PC-3 (cell line): Measurements from ENCODE around the gene ADCY9. TPM values are rescaled to one million over a fixed set of nuclear protein-coding genes. Genes with fewer than 3 reads are reported as not detected.
A peak's percentile ranks its signal among the peaks of the same experiment; 100 is the strongest.

Experiments used
- ATAC-seq: fragments of 200-7000 bp; cut with Tn5 transposase; 2 replicates; pipeline ENCODE4 v1.9.1; 2020; ENCODE audit warnings: mild to moderate bottlenecking, moderate library complexity
- BruUV-seq: library from RNA; stranded (reverse); fragments of 400-500 nt; replicated peaks from 2 replicates; lab custom pipeline; 2021; lab: Mats Ljungman, UMichigan
- CTCF ChIA-PET: fragments of 300-600 bp; sonication (Branson Sonifier 250); formaldehyde crosslinking; loops from one replicate; lab custom pipeline; 2022; ENCODE audit warnings: antibody characterized with exemption; lab: Charles Lee
- POLR2A ChIA-PET: fragments of 300-600 bp; sonication (Branson Sonifier 250); formaldehyde crosslinking; loops from one replicate; lab custom pipeline; 2022; ENCODE audit warnings: antibody characterized with exemption; ENCODE audit not compliant: unreplicated experiment; lab: Charles Lee
- DNase-seq: peaks from one replicate; pipeline ENCODE4 v3.0.0-alpha.2; 2015
- H2AFZ ChIP-seq: fragments of 300-600 bp; sonication (generic); 2 replicates; pipeline ENCODE4 v1.6.0; 2016; ENCODE audit warnings: antibody characterized with exemption, low read length
- H3F3A ChIP-seq: fragments of 300-600 bp; sonication (generic); one replicate; pipeline ENCODE4 v1.6.0; 2017; ENCODE audit warnings: antibody characterized with exemption, low read length, control low read depth, mild to moderate bottlenecking; ENCODE audit not compliant: unreplicated experiment
- H3K27ac ChIP-seq: fragments of 300-600 bp; sonication (generic); 2 replicates; pipeline ENCODE4 v1.5.1; 2016; ENCODE audit warnings: mild to moderate bottlenecking, low read length
- H3K27me3 ChIP-seq: fragments of 300-600 bp; sonication (generic); 2 replicates; pipeline ENCODE4 v1.6.1; 2016; ENCODE audit warnings: low read length, mixed read lengths
- H3K36me3 ChIP-seq: fragments of 300-600 bp; sonication (generic); 2 replicates; pipeline ENCODE4 v1.6.1; 2016; ENCODE audit warnings: low read depth, mixed run types, low read length, mixed read lengths
- H3K4me1 ChIP-seq: fragments of 300-600 bp; sonication (generic); 2 replicates; pipeline ENCODE4 v1.5.1; 2016; ENCODE audit warnings: low read length; ENCODE audit not compliant: insufficient read depth
- H3K4me2 ChIP-seq: fragments of 300-600 bp; sonication (generic); 2 replicates; pipeline ENCODE4 v1.6.0; 2016; ENCODE audit warnings: low read length
- H3K4me3 ChIP-seq: fragments of 300-600 bp; sonication (generic); 2 replicates; pipeline ENCODE4 v1.5.1; 2016; ENCODE audit warnings: mild to moderate bottlenecking, low read length, mixed read lengths
- H3K79me2 ChIP-seq: fragments of 300-600 bp; sonication (generic); 2 replicates; pipeline ENCODE4 v1.6.1; 2017; ENCODE audit warnings: low read length, mixed read lengths
- H3K9ac ChIP-seq: fragments of 300-600 bp; sonication (generic); 2 replicates; pipeline ENCODE4 v1.6.0; 2016; ENCODE audit warnings: mild to moderate bottlenecking, low read length
- H3K9me2 ChIP-seq: fragments of 300-600 bp; sonication (generic); replicated peaks from 2 replicates; pipeline ENCODE4 v1.6.1; 2016; ENCODE audit warnings: mixed run types, low read length, mixed read lengths
- H3K9me3 ChIP-seq: fragments of 300-600 bp; sonication (generic); 2 replicates; pipeline ENCODE4 v1.6.1; 2016; ENCODE audit warnings: low read length, mixed read lengths
- H4K20me1 ChIP-seq: fragments of 300-600 bp; sonication (generic); 2 replicates; pipeline ENCODE4 v1.6.1; 2016; ENCODE audit warnings: low read length, mixed read lengths
- EZH2 ChIP-seq: fragments of 300-600 bp; sonication (generic); IDR thresholded peaks from one replicate; pipeline ENCODE4 v1.6.1; 2017; ENCODE audit warnings: antibody characterized with exemption, mild to moderate bottlenecking, low read length; ENCODE audit not compliant: unreplicated experiment
- EZH2phosphoT487 ChIP-seq: fragments of 300-600 bp; sonication (generic); IDR thresholded peaks from 2 replicates; pipeline ENCODE4 v1.6.1; 2018; ENCODE audit warnings: mild to moderate bottlenecking, antibody characterized with exemption, low read length, borderline replicate concordance
- intact Hi-C: fragments of 100-400 bp; cut with micrococcal nuclease; formaldehyde crosslinking; loops from 2 replicates; pipeline ENCODE4 v1.9.0; 2023
- total RNA-seq: library from RNA; depleted of rRNA; stranded (reverse); fragments of >200 nt; gene quantifications from 2 replicates; pipeline ENCODE4 v1.2.3, GENCODE V29; 2014
- TF ChIP-seq, protein P1 (sequence below): fragments of 300-600 bp; sonication (generic); conservative IDR thresholded peaks from 2 replicates; pipeline ENCODE4 v1.5.1; 2017; ENCODE audit warnings: antibody characterized with exemption, low read depth, mild to moderate bottlenecking, low read length

ADCY9 gene
- total RNA-seq, 1 experiment from 2014 or later: 6.2 TPM

GRCh38 chr16:3949946-3950342 lies 166.3 kb downstream of the ADCY9 start:
- no peaks in the 10 kb centered on the region for H3K79me2 ChIP-seq
- CTCF ChIA-PET: no interaction called here
- POLR2A ChIA-PET: interaction anchor here (0.5 kb wide), 1 partner anchor 21 kb away, joined by 5 read pairs; no protein-coding TSS in a partner anchor
- no peaks in the 10 kb centered on the region for H3K36me3 ChIP-seq
- peak overlapping the region; percentile 83 for H3K4me2 ChIP-seq
- intact Hi-C loops: no loop called here
- H3F3A ChIP-seq: no peaks in the 10 kb centered on the region
- no peaks in the 10 kb centered on the region for H3K27me3 ChIP-seq
- TF ChIP-seq EZH2phosphoT487 (no peak), EZH2 (no peak)
- TF ChIP-seq, protein P1, sequence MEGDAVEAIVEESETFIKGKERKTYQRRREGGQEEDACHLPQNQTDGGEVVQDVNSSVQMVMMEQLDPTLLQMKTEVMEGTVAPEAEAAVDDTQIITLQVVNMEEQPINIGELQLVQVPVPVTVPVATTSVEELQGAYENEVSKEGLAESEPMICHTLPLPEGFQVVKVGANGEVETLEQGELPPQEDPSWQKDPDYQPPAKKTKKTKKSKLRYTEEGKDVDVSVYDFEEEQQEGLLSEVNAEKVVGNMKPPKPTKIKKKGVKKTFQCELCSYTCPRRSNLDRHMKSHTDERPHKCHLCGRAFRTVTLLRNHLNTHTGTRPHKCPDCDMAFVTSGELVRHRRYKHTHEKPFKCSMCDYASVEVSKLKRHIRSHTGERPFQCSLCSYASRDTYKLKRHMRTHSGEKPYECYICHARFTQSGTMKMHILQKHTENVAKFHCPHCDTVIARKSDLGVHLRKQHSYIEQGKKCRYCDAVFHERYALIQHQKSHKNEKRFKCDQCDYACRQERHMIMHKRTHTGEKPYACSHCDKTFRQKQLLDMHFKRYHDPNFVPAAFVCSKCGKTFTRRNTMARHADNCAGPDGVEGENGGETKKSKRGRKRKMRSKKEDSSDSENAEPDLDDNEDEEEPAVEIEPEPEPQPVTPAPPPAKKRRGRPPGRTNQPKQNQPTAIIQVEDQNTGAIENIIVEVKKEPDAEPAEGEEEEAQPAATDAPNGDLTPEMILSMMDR: no peak
- ATAC-seq (no peak), DNase-seq (no peak)
- no TSS peak for BruUV-seq
- no peak overlapping the region for H3K9ac ChIP-seq
- H3K4me1 ChIP-seq: peaks cover 17% of the 10 kb centered on the region
- no peaks in the 10 kb centered on the region for H3K9me3 ChIP-seq
- H2AFZ ChIP-seq: peak overlapping the region; percentile 76
- H4K20me1 ChIP-seq: no peaks in the 10 kb centered on the region
- H3K27ac ChIP-seq: no peak overlapping the region
- H3K9me2 ChIP-seq: no peaks in the 10 kb centered on the region
- H3K4me3 ChIP-seq: peak overlapping the region; percentile 52

DNA sequence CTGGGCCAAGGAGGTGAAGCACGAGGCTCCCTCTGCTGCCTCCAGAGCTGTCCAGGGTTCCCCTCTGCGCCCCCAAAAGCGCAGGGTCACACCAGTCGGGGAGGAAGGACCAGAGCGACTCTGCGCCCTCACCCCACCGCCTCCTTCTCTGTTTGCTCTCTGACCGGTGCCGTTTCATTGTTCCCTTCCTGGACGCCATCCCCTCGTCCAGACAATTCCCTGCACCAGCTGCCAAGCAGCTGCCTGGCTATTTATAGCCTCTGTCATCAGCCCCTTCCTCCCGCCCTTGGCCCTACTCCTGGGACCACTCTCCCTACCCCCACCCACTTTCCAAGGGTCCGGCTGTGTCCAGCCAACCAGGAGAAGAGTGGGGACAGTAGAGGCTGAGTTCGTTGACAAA lies 167.0 kb downstream of the ADCY9 start:
- no peaks in the 10 kb centered on the region for H3K27me3 ChIP-seq
- no peak overlapping the region for H2AFZ ChIP-seq
- no peaks in the 10 kb centered on the region for H3K36me3 ChIP-seq
- no peak for DNase-seq
- no peak overlapping the region for H3K4me2 ChIP-seq
- POLR2A ChIA-PET: no interaction called here
- no peak overlapping the region for H3K4me3 ChIP-seq
- no peaks in the 10 kb centered on the region for H3K9me2 ChIP-seq
- ATAC-seq: no peak
- no TSS peak for BruUV-seq
- H3K79me2 ChIP-seq: no peaks in the 10 kb centered on the region
- H3K27ac ChIP-seq: no peak overlapping the region
- no peaks in the 10 kb centered on the region for H4K20me1 ChIP-seq
- no peaks in the 10 kb centered on the region for H3K9me3 ChIP-seq
- no peak for TF ChIP-seq EZH2
- no peak for TF ChIP-seq EZH2phosphoT487
- TF ChIP-seq, protein P1: no peak
- CTCF ChIA-PET: no interaction called here
- intact Hi-C loops: no loop called here
- no peak overlapping the region for H3K9ac ChIP-seq
- no peaks in the 10 kb centered on the region for H3F3A ChIP-seq
- peaks cover 17% of the 10 kb centered on the region for H3K4me1 ChIP-seq

- H4K20me1 ChIP-seq: no peaks in the 10 kb centered on the region
- no peak for TF ChIP-seq EZH2
- TF ChIP-seq, protein P1: no peak
- no peak for DNase-seq
- ChIA-PET CTCF (no interaction called here), POLR2A (no interaction called here)
- ATAC-seq: no peak
- no peaks in the 10 kb centered on the region for H3K36me3 ChIP-seq
- no peak overlapping the region for H2AFZ ChIP-seq
- BruUV-seq: no TSS peak
- no peaks in the 10 kb centered on the region for H3K9me3 ChIP-seq
- no peaks in the 10 kb centered on the region for H3F3A ChIP-seq
- H3K27ac ChIP-seq: no peak overlapping the region
- H3K4me1 ChIP-seq: peaks cover 17% of the 10 kb centered on the region
- H3K27me3 ChIP-seq: no peaks in the 10 kb centered on the region
- H3K9me2 ChIP-seq: no peaks in the 10 kb centered on the region
- no peaks in the 10 kb centered on the region for H3K79me2 ChIP-seq
- H3K4me2 ChIP-seq: no peak overlapping the region
- no peak overlapping the region for H3K4me3 ChIP-seq
- intact Hi-C loops: no loop called here
- no peak overlapping the region for H3K9ac ChIP-seq
These were observed 167.8 kb downstream of the ADCY9 start for GRCh38 chr16:3948378-3948995.
